Gastroesophageal sphincter (tissue), 4 donors: ENCODE data around the gene PCNT. TPM values are rescaled to one million over a fixed set of nuclear protein-coding genes. Genes with fewer than 3 reads are reported as not detected.
"Not testable (repeated sequence)": the region's sequence is repeated elsewhere in the genome, so short reads cannot be mapped to it uniquely, and the experiment has no call there.

Source experiments
- ATAC-seq: fragments of 150-250 bp; one replicate; pipeline ENCODE4 v1.9.1; 2016; ENCODE audit warnings: mild to moderate bottlenecking, moderate library complexity
- H3K27ac ChIP-seq, 4 donors: fragments of 200-600 bp; sonication (generic) in 3 of 4; 1 replicate in 3 of 4; 2 replicates in 1 of 4; pipeline ENCODE4 v1.5.1; 2016 to 2019
- H3K27me3 ChIP-seq: fragments of 200-600 bp; sonication (generic); one replicate; pipeline ENCODE4 v1.5.1; 2019
- H3K36me3 ChIP-seq, 2 donors: fragments of 200-600 bp; sonication (generic); one replicate each; pipeline ENCODE4 v1.5.1; 2019; ENCODE audit warnings: control low read depth in 1 of 2
- H3K4me1 ChIP-seq, 3 donors: fragments of 200-600 bp; sonication (generic); 1 replicate in 2 of 3; 2 replicates in 1 of 3; pipeline ENCODE4 v1.5.1; 2016 to 2019; ENCODE audit warnings: control low read depth in 2 of 3
- H3K4me3 ChIP-seq, 2 donors: fragments of 200-600 bp; sonication (generic); one replicate each; pipeline ENCODE4 v1.5.1; 2019; ENCODE audit warnings: mild to moderate bottlenecking in 1 of 2, moderate library complexity in 1 of 2
- H3K9me3 ChIP-seq, 3 donors: fragments of 200-600 bp; sonication (generic); one replicate each; pipeline ENCODE4 v1.5.1; 2017 to 2019; ENCODE audit warnings: control low read depth in 2 of 3
- EP300 ChIP-seq: sonication (generic); formaldehyde crosslinking; IDR thresholded peaks from one replicate; pipeline ENCODE4 v1.6.1; 2017; ENCODE audit warnings: antibody characterized with exemption, mild to moderate bottlenecking
- POLR2A ChIP-seq, 2 donors: fragments of 450-650 bp; IDR thresholded peaks; one replicate each; pipeline ENCODE4 v1.6.1; 2017; ENCODE audit warnings: antibody characterized with exemption in 2 of 2, mild to moderate bottlenecking in 2 of 2, moderate library complexity in 1 of 2
- POLR2AphosphoS5 ChIP-seq: sonication (generic); formaldehyde crosslinking; IDR thresholded peaks from one replicate; pipeline ENCODE4 v1.6.1; 2017; ENCODE audit warnings: antibody characterized with exemption
- WGBS, 2 donors: methylation state at CpG; one replicate each; pipeline ENCODE4 v1.1.5; 2018; ENCODE audit warnings: low coverage in 1 of 2; 5-methylcytosine and 5-hydroxymethylcytosine counted together
- total RNA-seq, 4 donors: library from RNA; depleted of rRNA; stranded (reverse); fragments of >200 nt; gene quantifications; one replicate each; pipeline ENCODE4 v1.1.0, GENCODE V29; 2016
- TF ChIP-seq, protein P1 (sequence below), 4 experiments: fragments of 200-600 bp in 2 of 4; fragments of 450-650 bp in 2 of 4; sonication (generic) in 1 of 4; IDR thresholded peaks; one replicate each; pipeline ENCODE4 v1.5.1; 2017 to 2019; ENCODE audit warnings: antibody characterized with exemption in 4 of 4, mild to moderate bottlenecking in 2 of 4, moderate library complexity in 2 of 4

The PCNT gene
- total RNA-seq, 4 donors from 2014 or later: 24.3 to 31.1 (median 27.3) TPM

DNA sequence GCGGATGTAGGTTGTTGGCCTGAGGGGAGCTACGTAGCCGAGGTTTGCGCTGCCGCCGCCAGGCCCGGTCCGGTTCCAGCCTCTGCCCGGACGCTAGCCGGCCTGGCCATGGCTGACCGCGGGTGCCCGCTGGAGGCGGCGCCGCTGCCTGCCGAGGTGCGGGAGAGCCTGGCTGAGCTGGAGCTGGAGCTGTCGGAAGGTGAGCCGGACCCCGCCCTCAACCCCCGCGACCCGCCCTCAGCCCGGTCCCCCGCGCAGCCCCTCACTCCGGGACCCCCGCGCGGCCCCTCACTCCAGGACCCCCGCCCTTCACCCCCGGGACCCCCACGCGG, 135.0 kb downstream of the PCNT start:
- H3K4me1 ChIP-seq: peaks cover 0 to 74% (median 30%) of the 10 kb centered on the region in 3 donors
- H3K27ac ChIP-seq: peak overlapping the region; percentile 52 to 96 (median 95)
- H3K36me3 ChIP-seq: peaks cover 0 to 5% of the 10 kb centered on the region in 2 donors
- no peaks in the 10 kb centered on the region for H3K27me3 ChIP-seq
- peak; percentile 24 for TF ChIP-seq POLR2AphosphoS5
- no peak for TF ChIP-seq POLR2A (IDR thresholded peaks at IDR 0.05)
- TF ChIP-seq, protein P1, sequence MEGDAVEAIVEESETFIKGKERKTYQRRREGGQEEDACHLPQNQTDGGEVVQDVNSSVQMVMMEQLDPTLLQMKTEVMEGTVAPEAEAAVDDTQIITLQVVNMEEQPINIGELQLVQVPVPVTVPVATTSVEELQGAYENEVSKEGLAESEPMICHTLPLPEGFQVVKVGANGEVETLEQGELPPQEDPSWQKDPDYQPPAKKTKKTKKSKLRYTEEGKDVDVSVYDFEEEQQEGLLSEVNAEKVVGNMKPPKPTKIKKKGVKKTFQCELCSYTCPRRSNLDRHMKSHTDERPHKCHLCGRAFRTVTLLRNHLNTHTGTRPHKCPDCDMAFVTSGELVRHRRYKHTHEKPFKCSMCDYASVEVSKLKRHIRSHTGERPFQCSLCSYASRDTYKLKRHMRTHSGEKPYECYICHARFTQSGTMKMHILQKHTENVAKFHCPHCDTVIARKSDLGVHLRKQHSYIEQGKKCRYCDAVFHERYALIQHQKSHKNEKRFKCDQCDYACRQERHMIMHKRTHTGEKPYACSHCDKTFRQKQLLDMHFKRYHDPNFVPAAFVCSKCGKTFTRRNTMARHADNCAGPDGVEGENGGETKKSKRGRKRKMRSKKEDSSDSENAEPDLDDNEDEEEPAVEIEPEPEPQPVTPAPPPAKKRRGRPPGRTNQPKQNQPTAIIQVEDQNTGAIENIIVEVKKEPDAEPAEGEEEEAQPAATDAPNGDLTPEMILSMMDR (IDR thresholded peaks at IDR 0.05): peak in 3 of 4 experiments; percentile 4 to 37 (median 9)
- no CpG with 5 or more reads among the region's 36 CpGs for WGBS, 2 donors
- no peak for ATAC-seq
- H3K4me3 ChIP-seq: peak overlapping the region; percentile 79 to 100
- no peaks in the 10 kb centered on the region for H3K9me3 ChIP-seq

DNA sequence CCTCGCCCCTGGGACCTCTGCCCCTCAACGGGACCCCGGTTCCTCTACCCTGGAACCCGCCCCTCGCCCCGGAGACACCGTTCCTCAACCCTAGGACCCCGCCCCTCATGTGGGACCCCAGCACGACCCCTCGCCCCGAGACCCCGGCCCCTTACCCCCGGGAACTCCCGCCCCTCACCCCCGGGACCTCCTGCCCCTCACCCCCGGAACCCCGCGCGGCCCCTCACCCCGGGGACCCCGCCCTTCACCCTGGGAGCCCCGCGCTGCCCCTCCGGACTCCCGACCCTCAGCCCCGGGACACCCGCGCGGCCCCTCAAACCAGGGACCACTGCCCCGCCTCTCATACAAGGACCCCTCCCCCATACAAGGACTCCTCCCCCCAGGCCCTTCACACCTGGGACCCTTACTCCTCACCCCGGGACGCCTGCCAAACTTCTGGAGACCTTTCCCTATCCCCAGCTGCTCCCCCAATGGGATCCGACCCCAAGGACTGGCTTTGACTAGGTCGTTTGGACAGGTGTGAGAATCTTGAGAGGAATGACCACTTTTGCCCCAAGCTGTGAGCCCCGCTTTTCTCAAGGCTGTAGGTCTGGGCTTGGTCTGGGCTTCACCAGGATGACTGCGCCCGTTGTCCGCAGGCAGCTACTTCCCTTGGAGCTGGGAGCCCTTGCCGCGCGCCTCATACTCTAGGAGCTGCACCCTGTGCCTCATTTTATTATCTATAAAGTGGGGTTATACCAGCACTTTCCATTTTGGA, 135.6 kb downstream of the PCNT start:
- H3K27me3 ChIP-seq: no peaks in the 10 kb centered on the region
- peak overlapping the region; percentile 52 to 96 (median 95) for H3K27ac ChIP-seq
- TF ChIP-seq, protein P1 (IDR thresholded peaks at IDR 0.05): no peak
- no peak for TF ChIP-seq EP300
- TF ChIP-seq POLR2AphosphoS5: no peak
- no peak for TF ChIP-seq POLR2A (IDR thresholded peaks at IDR 0.05)
- no peaks in the 10 kb centered on the region for H3K9me3 ChIP-seq
- ATAC-seq: no peak
- peaks cover 0 to 10% of the 10 kb centered on the region in 2 donors for H3K36me3 ChIP-seq
- 0% methylated on average over 2 of the region's 41 CpGs for WGBS, 2 donors
- H3K4me1 ChIP-seq: peaks cover 0 to 68% (median 30%) of the 10 kb centered on the region in 3 donors
- H3K4me3 ChIP-seq: peak overlapping the region; percentile 79 to 100

- no peaks in the 10 kb centered on the region for H3K27me3 ChIP-seq
- no peak for ATAC-seq
- peaks cover 0 to 45% (median 18%) of the 10 kb centered on the region in 3 donors for H3K4me1 ChIP-seq
- H3K4me3 ChIP-seq: no peak overlapping the region
- TF ChIP-seq, protein P1 (IDR thresholded peaks at IDR 0.05): no peak
- no peak for TF ChIP-seq EP300
- TF ChIP-seq POLR2AphosphoS5: no peak
- TF ChIP-seq POLR2A (IDR thresholded peaks at IDR 0.05): no peak
- 36 to 46% methylated on average over 2 of the region's 5 CpGs for WGBS, 2 donors
- H3K36me3 ChIP-seq: peaks cover 0 to 11% of the 10 kb centered on the region in 2 donors
- peak overlapping the region in 2 of 4 donors; percentile 44 to 60 for H3K27ac ChIP-seq
- H3K9me3 ChIP-seq: no peaks in the 10 kb centered on the region
These were observed 138.0 kb downstream of the PCNT start for GRCh38 chr21:46461909-46462308.

- not testable (repeated sequence) for H3K9me3 ChIP-seq, ATAC-seq, H3K4me3 ChIP-seq, H3K27me3 ChIP-seq, H3K27ac ChIP-seq
- peaks cover 0 to 17% of the 10 kb centered on the region in 2 donors for H3K36me3 ChIP-seq
- peaks cover 0 to 26% (median 5%) of the 10 kb centered on the region in 3 donors for H3K4me1 ChIP-seq
- 92 to 100% methylated on average over 4 of the region's 6 CpGs for WGBS, 2 donors
These were observed 141.2 kb downstream of the PCNT start for GRCh38 chr21:46465153-46465552.

- WGBS, 2 donors: 65 to 70% methylated on average over 3 of the region's 3 CpGs
- H3K4me1 ChIP-seq: peaks cover 0 to 21% (median under 1%) of the 10 kb centered on the region in 3 donors
- no peak overlapping the region for H3K4me3 ChIP-seq
- H3K36me3 ChIP-seq: peaks cover 0 to 17% of the 10 kb centered on the region in 2 donors
- TF ChIP-seq, protein P1 (IDR thresholded peaks at IDR 0.05): no peak
- TF ChIP-seq EP300: no peak
- no peak for TF ChIP-seq POLR2AphosphoS5
- TF ChIP-seq POLR2A (IDR thresholded peaks at IDR 0.05): no peak
- no peaks in the 10 kb centered on the region for H3K9me3 ChIP-seq
- no peak for ATAC-seq
- H3K27ac ChIP-seq: no peak overlapping the region
- no peaks in the 10 kb centered on the region for H3K27me3 ChIP-seq
These were observed 141.7 kb downstream of the PCNT start for GRCh38 chr21:46465651-46466050.
